Panc1 (cell line): ENCODE measurements around the gene SPATA7. TPM values are rescaled to one million over a fixed set of nuclear protein-coding genes. Genes with fewer than 3 reads are reported as not detected.

Experiments used
- ATAC-seq: fragments of 200-7000 bp; cut with Tn5 transposase; 2 replicates; pipeline ENCODE4 v1.9.1; 2020; ENCODE audit warnings: mild to moderate bottlenecking, moderate library complexity
- BruUV-seq: library from RNA; stranded (reverse); fragments of 400-500 nt; replicated peaks from 2 replicates; lab custom pipeline; 2021; lab: Mats Ljungman, UMichigan
- CTCF ChIA-PET: fragments of 300-600 bp; sonication (Branson Sonifier 250); formaldehyde crosslinking; loops from one replicate; lab custom pipeline; 2022; ENCODE audit warnings: antibody characterized with exemption; lab: Charles Lee
- POLR2A ChIA-PET: fragments of 300-600 bp; sonication (Branson Sonifier 250); formaldehyde crosslinking; loops from one replicate; lab custom pipeline; 2022; ENCODE audit warnings: antibody characterized with exemption; lab: Charles Lee
- DNase-seq: peaks from one replicate; pipeline ENCODE4 v3.0.0-alpha.2; 2010; ENCODE audit warnings: low read depth, low spot score
- H3K27ac ChIP-seq: 2 replicates; pipeline ENCODE4 v1.5.1; 2011; ENCODE audit warnings: mild to moderate bottlenecking, low read length, inconsistent platforms
- H3K27me3 ChIP-seq: fragments of 200-500 bp; sonication (Bioruptor generic); 2 replicates; pipeline ENCODE4 v1.6.0; 2014; ENCODE audit warnings: low read length, inconsistent platforms; ENCODE audit not compliant: control insufficient read depth, insufficient read depth
- H3K36me3 ChIP-seq: fragments of 200-500 bp; sonication (Bioruptor generic); 2 replicates; pipeline ENCODE4 v1.5.1; 2014; ENCODE audit warnings: inconsistent platforms, mild to moderate bottlenecking, low read length, moderate library complexity; ENCODE audit not compliant: control insufficient read depth, insufficient read depth
- H3K4me1 ChIP-seq: 2 replicates; pipeline ENCODE4 v1.5.1; 2011; ENCODE audit warnings: inconsistent platforms, mild to moderate bottlenecking, low read length, moderate library complexity; ENCODE audit not compliant: control insufficient read depth, insufficient read depth
- H3K4me3 ChIP-seq, 2 experiments: 2 replicates each; pipeline ENCODE4 v1.5.1; 2011 to 2012; ENCODE audit warnings: low read depth in 2 of 2, low read length in 2 of 2, mild to moderate bottlenecking in 2 of 2, inconsistent platforms in 1 of 2, moderate library complexity in 1 of 2
- H3K9me3 ChIP-seq: fragments of 200-500 bp; sonication (Bioruptor generic); 2 replicates; pipeline ENCODE4 v1.5.1; 2014; ENCODE audit warnings: low read depth, mild to moderate bottlenecking, inconsistent platforms, low read length, moderate library complexity; ENCODE audit not compliant: control insufficient read depth, insufficient read depth
- CTCF ChIP-seq: fragments of 450-650 bp; IDR thresholded peaks from 2 replicates; pipeline ENCODE4 v1.5.1; 2017; ENCODE audit warnings: mild to moderate bottlenecking
- POLR2AphosphoS5 ChIP-seq: IDR thresholded peaks from 2 replicates; pipeline ENCODE4 v1.6.1; 2012; ENCODE audit warnings: mild to moderate bottlenecking, low read depth, low read length, moderate library complexity
- REST ChIP-seq, 2 experiments: IDR thresholded peaks; 2 replicates each; pipeline ENCODE4 v1.6.1; 2011 to 2012; ENCODE audit warnings: low read depth in 2 of 2, control low read depth in 1 of 2, low read length in 1 of 2, mild to moderate bottlenecking in 1 of 2, moderate library complexity in 1 of 2; ENCODE audit not compliant: insufficient read depth in 1 of 2
- SIN3A ChIP-seq: IDR thresholded peaks from 2 replicates; pipeline ENCODE4 v1.6.1; 2012; ENCODE audit warnings: low read depth, mild to moderate bottlenecking, low read length, moderate library complexity, borderline replicate concordance; ENCODE audit not compliant: insufficient read depth
- TCF7L2 ChIP-seq: IDR thresholded peaks from 2 replicates; pipeline ENCODE4 v1.6.1; 2011; ENCODE audit warnings: mild to moderate bottlenecking, low read depth, low read length, inconsistent platforms
- in situ Hi-C: cut with HindIII; loops from 2 replicates; pipeline ENCODE4 v1.10.0; 2016; ENCODE audit warnings: low sequenced_read_pairs, low pct_unique_long_range_greater_than_20kb
- intact Hi-C: fragments of 100-400 bp; cut with micrococcal nuclease; formaldehyde crosslinking; loops from one replicate; pipeline ENCODE4 v1.10.0; 2022; ENCODE audit not compliant: unreplicated experiment
- total RNA-seq: library from RNA; stranded (reverse); gene quantifications from one replicate; pipeline ENCODE4 v1.2.1, GENCODE V29; 2021; ENCODE audit not compliant: unreplicated experiment

The SPATA7 gene
- total RNA-seq, 1 experiment from 2014 or later: 4.0 TPM

GRCh38 chr14:88481059-88481458 lies 95.6 kb downstream of the SPATA7 start:
- DNase-seq (no peak), ATAC-seq (no peak)
- H3K27me3 ChIP-seq: no peaks in the 10 kb centered on the region
- intact Hi-C loops (no loop called here), in situ Hi-C loops (no loop called here)
- no TSS peak for BruUV-seq
- no peaks in the 10 kb centered on the region; the same call in 1 of the 2 replicates for H3K36me3 ChIP-seq
- TF ChIP-seq REST (IDR thresholded peaks at IDR 0.05; ENCODE audit: insufficient read depth in 1 of 2, low read depth in 2 of 2, low read length in 1 of 2) (no peak), CTCF (no peak), POLR2AphosphoS5 (no peak), TCF7L2 (no peak), SIN3A (no peak)
- CTCF ChIA-PET: no interaction called here
- H3K4me1 ChIP-seq: no peaks in the 10 kb centered on the region
- H3K4me3 ChIP-seq: no peak overlapping the region
- POLR2A ChIA-PET: no interaction called here
- no peaks in the 10 kb centered on the region for H3K9me3 ChIP-seq
- no peak overlapping the region for H3K27ac ChIP-seq

GRCh38 chr14:88481794-88482193 lies 96.3 kb downstream of the SPATA7 start:
- DNase-seq: no peak
- H3K27me3 ChIP-seq: no peaks in the 10 kb centered on the region
- ChIA-PET POLR2A (no interaction called here), CTCF (no interaction called here)
- no peak overlapping the region for H3K4me3 ChIP-seq
- no peaks in the 10 kb centered on the region; the same call in 1 of the 2 replicates for H3K36me3 ChIP-seq
- no peaks in the 10 kb centered on the region for H3K4me1 ChIP-seq
- no peak for ATAC-seq
- H3K27ac ChIP-seq: no peak overlapping the region
- in situ Hi-C loops (no loop called here), intact Hi-C loops (no loop called here)
- no peaks in the 10 kb centered on the region for H3K9me3 ChIP-seq
- TF ChIP-seq CTCF (no peak), SIN3A (no peak), REST (IDR thresholded peaks at IDR 0.05; ENCODE audit: insufficient read depth in 1 of 2, low read depth in 2 of 2, low read length in 1 of 2) (no peak), TCF7L2 (no peak), POLR2AphosphoS5 (no peak)
- no TSS peak for BruUV-seq
